IMR-90 (cell line): Measurements from ENCODE around the gene ZNF335. TPM values are rescaled to one million over a fixed set of nuclear protein-coding genes. Genes with fewer than 3 reads are reported as not detected.

Experiments
- ATAC-seq: fragments of 200-7000 bp; cut with Tn5 transposase; 2 replicates; pipeline ENCODE4 v1.9.1; 2020; ENCODE audit warnings: low read depth, mild to moderate bottlenecking, moderate library complexity
- BruUV-seq: library from RNA; stranded (reverse); fragments of 400-500 nt; replicated peaks from 2 replicates; lab custom pipeline; 2021; lab: Mats Ljungman, UMichigan
- CTCF ChIA-PET: fragments of 300-600 bp; formaldehyde crosslinking; extraction: SDS; loops from one replicate; lab custom pipeline; 2021; ENCODE audit warnings: antibody characterized with exemption; lab: Yijun Ruan, JAX
- POLR2A ChIA-PET: fragments of 300-600 bp; sonication (Branson Sonifier 250); formaldehyde crosslinking; loops from one replicate; lab custom pipeline; 2022; ENCODE audit warnings: antibody characterized with exemption; ENCODE audit not compliant: unreplicated experiment; lab: Charles Lee
- DNase-seq: peaks from one replicate; pipeline ENCODE4 v3.0.0; 2013
- H2AFZ ChIP-seq: replicated peaks from 2 replicates; pipeline ENCODE3; 2013; ENCODE audit warnings: low read length, mild to moderate bottlenecking; ENCODE audit not compliant: poor library complexity
- H2AK5ac ChIP-seq: 2 replicates; pipeline ENCODE4 v1.6.1; 2013; ENCODE audit warnings: low read depth, low read length, inconsistent platforms
- H2AK9ac ChIP-seq: replicated peaks from 2 replicates; pipeline ENCODE3; 2013; ENCODE audit warnings: mild to moderate bottlenecking, low read depth, low read length, moderate library complexity; ENCODE audit not compliant: poor library complexity
- H2BK120ac ChIP-seq: 2 replicates; pipeline ENCODE4 v1.6.1; 2013; ENCODE audit warnings: low read depth, low read length, inconsistent platforms
- H2BK15ac ChIP-seq: 3 replicates; pipeline ENCODE4 v1.6.1; 2013; ENCODE audit warnings: low read depth, low read length, inconsistent platforms
- H2BK20ac ChIP-seq: 2 replicates; pipeline ENCODE4 v1.6.1; 2013; ENCODE audit warnings: low read depth, mild to moderate bottlenecking, inconsistent platforms, low read length, moderate library complexity
- H2BK5ac ChIP-seq: 2 replicates; pipeline ENCODE4 v1.6.1; 2013; ENCODE audit warnings: mild to moderate bottlenecking, low read depth, low read length, inconsistent platforms; ENCODE audit not compliant: poor library complexity, severe bottlenecking
- H3K14ac ChIP-seq: replicated peaks from 2 replicates; pipeline ENCODE4 v1.6.1; 2013; ENCODE audit warnings: low read depth, low read length, inconsistent platforms
- H3K18ac ChIP-seq: 2 replicates; pipeline ENCODE4 v1.6.1; 2013; ENCODE audit warnings: low read depth, low read length, control low read depth
- H3K23ac ChIP-seq: 2 replicates; pipeline ENCODE4 v1.6.1; 2013; ENCODE audit warnings: low read depth, low read length, inconsistent platforms
- H3K27ac ChIP-seq: 2 replicates; pipeline ENCODE4 v1.5.1; 2013; ENCODE audit warnings: mild to moderate bottlenecking, control low read depth, low read length; ENCODE audit not compliant: insufficient read depth
- H3K27me3 ChIP-seq: 2 replicates; pipeline ENCODE4 v1.6.1; 2013; ENCODE audit warnings: low read length; ENCODE audit not compliant: control insufficient read depth, insufficient read depth
- H3K36me3 ChIP-seq: 2 replicates; pipeline ENCODE4 v1.6.1; 2013; ENCODE audit warnings: low read length, mixed read lengths; ENCODE audit not compliant: control insufficient read depth, insufficient read depth
- H3K4ac ChIP-seq: 2 replicates; pipeline ENCODE4 v1.6.1; 2013; ENCODE audit warnings: low read depth, low read length, inconsistent platforms
- H3K4me1 ChIP-seq: 2 replicates; pipeline ENCODE4 v1.6.1; 2013; ENCODE audit warnings: low read length, mixed read lengths; ENCODE audit not compliant: control insufficient read depth, insufficient read depth
- H3K4me2 ChIP-seq: 2 replicates; pipeline ENCODE4 v1.6.1; 2013; ENCODE audit warnings: low read depth, mild to moderate bottlenecking, control low read depth, low read length, moderate library complexity
- H3K4me3 ChIP-seq: 2 replicates; pipeline ENCODE4 v1.5.1; 2013; ENCODE audit warnings: low read depth, mild to moderate bottlenecking, control low read depth, low read length, moderate library complexity; ENCODE audit not compliant: insufficient read depth
- H3K56ac ChIP-seq: 2 replicates; pipeline ENCODE4 v1.6.1; 2013; ENCODE audit warnings: low read length, inconsistent platforms; ENCODE audit not compliant: insufficient read depth; ENCODE audit errors: extremely low read depth
- H3K79me1 ChIP-seq, 2 experiments: 2 replicates each; pipeline ENCODE4 v1.6.1; 2013; ENCODE audit warnings: low read length in 2 of 2, inconsistent platforms in 1 of 2, low read depth in 1 of 2
- H3K9ac ChIP-seq: 2 replicates; pipeline ENCODE4 v1.6.1; 2013; ENCODE audit warnings: low read depth, low read length, control low read depth
- H3K9me1 ChIP-seq: 2 replicates; pipeline ENCODE4 v1.6.1; 2013; ENCODE audit warnings: low read length, inconsistent platforms; ENCODE audit not compliant: insufficient read depth
- H3K9me3 ChIP-seq: 2 replicates; pipeline ENCODE4 v1.6.1; 2013; ENCODE audit warnings: low read length; ENCODE audit not compliant: control insufficient read depth, insufficient read depth
- H4K20me1 ChIP-seq: 2 replicates; pipeline ENCODE4 v1.6.1; 2013; ENCODE audit warnings: low read length, inconsistent platforms; ENCODE audit not compliant: insufficient read depth
- H4K5ac ChIP-seq: 2 replicates; pipeline ENCODE4 v1.6.1; 2013; ENCODE audit warnings: mild to moderate bottlenecking, low read depth, low read length, control low read depth
- H4K8ac ChIP-seq, 2 experiments: 2 replicates each; pipeline ENCODE4 v1.6.1; 2013; ENCODE audit warnings: low read depth in 2 of 2, low read length in 2 of 2, control low read depth in 1 of 2, inconsistent platforms in 1 of 2
- H4K91ac ChIP-seq: 2 replicates; pipeline ENCODE4 v1.6.1; 2013; ENCODE audit warnings: low read depth, low read length, inconsistent platforms; ENCODE audit not compliant: insufficient read depth
- BHLHE40 ChIP-seq: fragments of 150-350 bp; IDR thresholded peaks from 2 replicates; pipeline ENCODE4 v1.6.1; 2016; ENCODE audit warnings: mild to moderate bottlenecking, low read depth, low read length
- CEBPB ChIP-seq: IDR thresholded peaks from 2 replicates; pipeline ENCODE4 v1.6.1; 2012; ENCODE audit warnings: low read depth, low read length, improper control_type of control experiment
- CHD1 ChIP-seq: IDR thresholded peaks from 2 replicates; pipeline ENCODE4 v1.6.1; 2012; ENCODE audit warnings: low read depth, low read length, improper control_type of control experiment
- CTCF ChIP-seq: conservative IDR thresholded peaks from 2 replicates; pipeline ENCODE4 v1.5.1; 2012; ENCODE audit warnings: mild to moderate bottlenecking, low read depth, low read length, improper control_type of control experiment
- ELK1 ChIP-seq: fragments of 150-350 bp; IDR thresholded peaks from 2 replicates; pipeline ENCODE4 v1.6.1; 2016; ENCODE audit warnings: low read depth, mild to moderate bottlenecking, low read length, moderate library complexity, borderline replicate concordance
- FOS ChIP-seq: fragments of 150-350 bp; IDR thresholded peaks from 2 replicates; pipeline ENCODE4 v1.6.1; 2016; ENCODE audit warnings: low read depth, low read length
- MAFK ChIP-seq: IDR thresholded peaks from 2 replicates; pipeline ENCODE4 v1.6.1; 2012; ENCODE audit warnings: low read depth, low read length, improper control_type of control experiment
- MAZ ChIP-seq: IDR thresholded peaks from 2 replicates; pipeline ENCODE4 v1.6.1; 2012; ENCODE audit warnings: low read depth, mild to moderate bottlenecking, low read length, improper control_type of control experiment, moderate library complexity, borderline replicate concordance
- MXI1 ChIP-seq: IDR thresholded peaks from 2 replicates; pipeline ENCODE4 v1.6.1; 2012; ENCODE audit warnings: low read depth, mild to moderate bottlenecking, low read length, moderate library complexity, borderline replicate concordance
- NFE2L2 ChIP-seq: fragments of 150-350 bp; IDR thresholded peaks from 2 replicates; pipeline ENCODE4 v1.6.1; 2016; ENCODE audit warnings: low read depth, mild to moderate bottlenecking, low read length
- POLR2A ChIP-seq: IDR thresholded peaks from 2 replicates; pipeline ENCODE4 v1.6.1; 2012; ENCODE audit warnings: mild to moderate bottlenecking, low read depth, low read length
- RAD21 ChIP-seq: IDR thresholded peaks from 2 replicates; pipeline ENCODE4 v1.6.1; 2012; ENCODE audit warnings: low read length, improper control_type of control experiment
- RCOR1 ChIP-seq: IDR thresholded peaks from 2 replicates; pipeline ENCODE4 v1.6.1; 2012; ENCODE audit warnings: mild to moderate bottlenecking, low read length, improper control_type of control experiment; ENCODE audit not compliant: insufficient replicate concordance
- RFX5 ChIP-seq: IDR thresholded peaks from 2 replicates; pipeline ENCODE4 v1.8.0; 2012; ENCODE audit warnings: low read depth, mild to moderate bottlenecking, low read length, moderate library complexity
- SMC3 ChIP-seq: fragments of 150-350 bp; IDR thresholded peaks from 2 replicates; pipeline ENCODE4 v1.6.1; 2016; ENCODE audit warnings: low read depth, mild to moderate bottlenecking, antibody characterized with exemption, low read length, moderate library complexity
- WGBS, 2 experiments: methylation state at CpG; one replicate each; pipeline versions ENCODE4 v1.1.5 to v1.1.7; 2013; ENCODE audit warnings: missing lambda C conversion rate in 2 of 2; ENCODE audit not compliant: insufficient read length in 1 of 2; ENCODE audit errors: extremely low coverage in 2 of 2; 5-methylcytosine and 5-hydroxymethylcytosine counted together
- dilution Hi-C: fragments of 300-500 bp; cut with HindIII; formaldehyde crosslinking; loops from one replicate; pipeline ENCODE4 v1.14.3; 2018; ENCODE audit warnings: low sequenced_read_pairs; ENCODE audit not compliant: unreplicated experiment
- in situ Hi-C: fragments of 300-500 bp; cut with MboI; formaldehyde crosslinking; loops from 3 replicates; pipeline ENCODE4 v1.14.3; 2019; ENCODE audit warnings: low sequenced_read_pairs, inconsistent platforms, mixed read lengths
- intact Hi-C: fragments of 100-400 bp; cut with micrococcal nuclease; formaldehyde crosslinking; loops from 2 replicates; pipeline ENCODE4 v1.10.0; 2022
- polyA plus RNA-seq, 3 experiments: library from polyadenylated mRNA; depleted of rRNA; stranded (reverse); fragments of >200 nt; gene quantifications; 2 replicates each; pipeline ENCODE4 v1.2.3, GENCODE V29; 2012; ENCODE audit warnings: low replicate concordance in 1 of 3
- total RNA-seq: library from RNA; depleted of rRNA; stranded (reverse); fragments of >200 nt; gene quantifications from 2 replicates; pipeline ENCODE4 v1.2.3, GENCODE V29; 2012
- TF ChIP-seq, protein P1 (sequence below): fragments of 150-350 bp; IDR thresholded peaks from 2 replicates; pipeline ENCODE4 v1.6.1; 2017; ENCODE audit warnings: mild to moderate bottlenecking, antibody characterized with exemption, low read length, low read depth

Gene ZNF335
- total and polyA plus RNA-seq, 2 of the 4 experiments (the other 2 are of a cell fraction), result 11.8 to 17.8 TPM

- no peak overlapping the region for H4K91ac ChIP-seq
- DNase-seq (peak; percentile 45), ATAC-seq (peak; percentile 98)
- H3K27me3 ChIP-seq, result peaks cover 12% of the 10 kb centered on the region
- no peak overlapping the region for H3K23ac ChIP-seq
- BruUV-seq, result no TSS peak
- no peak overlapping the region for H3K4ac ChIP-seq
- H4K5ac ChIP-seq, result no peak overlapping the region
- H3K4me1 ChIP-seq, result no peaks in the 10 kb centered on the region
- 30% methylated on average over 2 of the region's 16 CpGs; no CpG with 5 or more reads in 1 of the 2 experiments for WGBS, 2 experiments
- dilution Hi-C loops, result no loop called here
- no peak overlapping the region for H3K27ac ChIP-seq
- intact Hi-C loops, result no loop called here
- H2AK5ac ChIP-seq, result no peak overlapping the region
- no peaks in the 10 kb centered on the region for H3K9me1 ChIP-seq
- H3K4me2 ChIP-seq, result no peak overlapping the region
- no peak overlapping the region for H2BK120ac ChIP-seq
- ChIA-PET POLR2A (no interaction called here), CTCF (interaction anchor here (0.6 to 2.0 kb wide), 9 partner anchors 9 to 101 kb away, joined by 3 to 13 read pairs (median 4); partner anchors contain the start of gene SLC12A5)
- TF ChIP-seq CHD1, result no peak
- TF ChIP-seq MAFK, result no peak
- no peak for TF ChIP-seq POLR2A
- peak; percentile 77 for TF ChIP-seq CTCF
- no peak for TF ChIP-seq CEBPB
- TF ChIP-seq RFX5, result no peak
- peak; percentile 76 for TF ChIP-seq RAD21
- TF ChIP-seq RCOR1, result no peak
- TF ChIP-seq FOS, result no peak
- TF ChIP-seq, protein P1, sequence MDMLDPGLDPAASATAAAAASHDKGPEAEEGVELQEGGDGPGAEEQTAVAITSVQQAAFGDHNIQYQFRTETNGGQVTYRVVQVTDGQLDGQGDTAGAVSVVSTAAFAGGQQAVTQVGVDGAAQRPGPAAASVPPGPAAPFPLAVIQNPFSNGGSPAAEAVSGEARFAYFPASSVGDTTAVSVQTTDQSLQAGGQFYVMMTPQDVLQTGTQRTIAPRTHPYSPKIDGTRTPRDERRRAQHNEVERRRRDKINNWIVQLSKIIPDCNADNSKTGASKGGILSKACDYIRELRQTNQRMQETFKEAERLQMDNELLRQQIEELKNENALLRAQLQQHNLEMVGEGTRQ, result no peak
- TF ChIP-seq MAZ, result peak; percentile 45; the same call in 1 of the 2 replicates
- no peak for TF ChIP-seq NFE2L2
- peak; percentile 53 for TF ChIP-seq SMC3
- no peak for TF ChIP-seq MXI1
- no peak for TF ChIP-seq BHLHE40
- no peak for TF ChIP-seq ELK1
- no peak overlapping the region for H2BK5ac ChIP-seq
- no peak overlapping the region for H2BK20ac ChIP-seq
- in situ Hi-C loops, result no loop called here
- no peak overlapping the region for H3K56ac ChIP-seq
- no peak overlapping the region for H3K14ac ChIP-seq
- no peaks in the 10 kb centered on the region for H3K79me1 ChIP-seq
- H3K9me3 ChIP-seq, result no peaks in the 10 kb centered on the region
- H4K8ac ChIP-seq, result no peak overlapping the region
- no peaks in the 10 kb centered on the region for H3K36me3 ChIP-seq
- no peaks in the 10 kb centered on the region for H4K20me1 ChIP-seq
- H3K9ac ChIP-seq, result no peak overlapping the region
- H2AK9ac ChIP-seq, result no peak overlapping the region
- no peak overlapping the region for H2BK15ac ChIP-seq
- no peak overlapping the region for H3K18ac ChIP-seq
- H2AFZ ChIP-seq, result no peak overlapping the region
- no peak overlapping the region for H3K4me3 ChIP-seq
These were observed 15.2 kb upstream of the ZNF335 start for GRCh38 chr20:45987108-45987780.
